Measurements from ENCODE around the gene GKN1. TPM values are rescaled to one million over a fixed set of nuclear protein-coding genes. Genes with fewer than 3 reads are reported as not detected.
A peak's percentile ranks its signal among the peaks of the same experiment; 100 is the strongest.

The GKN1 gene
- total RNA-seq, 2 experiments from 2014 or later = not detected

GRCh38 chr2:69021727-69022126 is 47.3 kb downstream of the GKN1 start:
- H3K4me1 Mint-ChIP-seq = no peaks in the 10 kb centered on the region
- no peaks in the 10 kb centered on the region for H3K9me3 Mint-ChIP-seq (ENCODE audit: low read depth)
- H3K4me3 Mint-ChIP-seq = no peak overlapping the region
- H3K36me3 Mint-ChIP-seq (ENCODE audit: low read depth) = no peaks in the 10 kb centered on the region
- ChIA-PET POLR2A (no interaction called here), CTCF (interaction anchor here (0.7 to 1.2 kb wide), 2 partner anchors 10 to 23 kb away, joined by 3 to 4 read pairs; no protein-coding TSS in a partner anchor)
- ATAC-seq (no peak), DNase-seq (no peak)
- H3K27ac Mint-ChIP-seq = no peak overlapping the region
- intact Hi-C loops (cut with DNase I, micrococcal nuclease) = no loop called here
- peaks cover 32% of the 10 kb centered on the region for H3K27me3 Mint-ChIP-seq

GRCh38 chr2:69022548-69022947 is 48.1 kb downstream of the GKN1 start:
- no peak for ATAC-seq
- Mint-ChIP-seq H3K4me3 (no peak overlapping the region), H3K9me3 (ENCODE audit: low read depth) (no peaks in the 10 kb centered on the region), H3K36me3 (ENCODE audit: low read depth) (no peaks in the 10 kb centered on the region), H3K4me1 (no peaks in the 10 kb centered on the region), H3K27me3 (peaks cover 32% of the 10 kb centered on the region), H3K27ac (no peak overlapping the region)
- intact Hi-C loops (cut with DNase I, micrococcal nuclease) = no loop called here
- no peak for DNase-seq
- POLR2A ChIA-PET = no interaction called here
- CTCF ChIA-PET = interaction anchor here (1.0 kb wide), 1 partner anchor 284 kb away, joined by 3 read pairs; no protein-coding TSS in a partner anchor

GRCh38 chr2:69023236-69023635 is 48.8 kb downstream of the GKN1 start:
- H3K4me3 Mint-ChIP-seq = no peak overlapping the region
- no peak overlapping the region for H3K27ac Mint-ChIP-seq
- no peaks in the 10 kb centered on the region for H3K4me1 Mint-ChIP-seq
- H3K27me3 Mint-ChIP-seq = peaks cover 25% of the 10 kb centered on the region
- no peaks in the 10 kb centered on the region for H3K36me3 Mint-ChIP-seq (ENCODE audit: low read depth)
- intact Hi-C loops (cut with DNase I, micrococcal nuclease) = no loop called here
- no peak for ATAC-seq
- CTCF ChIA-PET = interaction anchor here (1.0 kb wide), 1 partner anchor 283 kb away, joined by 3 read pairs; no protein-coding TSS in a partner anchor
- H3K9me3 Mint-ChIP-seq (ENCODE audit: low read depth) = no peaks in the 10 kb centered on the region
- DNase-seq = no peak
- POLR2A ChIA-PET = no interaction called here

GRCh38 chr2:69026026-69026425 is 51.6 kb downstream of the GKN1 start:
- Mint-ChIP-seq H3K9me3 (ENCODE audit: low read depth) (no peaks in the 10 kb centered on the region), H3K36me3 (ENCODE audit: low read depth) (no peaks in the 10 kb centered on the region)
- peak; percentile 55 for ATAC-seq

GRCh38 chr2:69026691-69027459 is 52.4 kb downstream of the GKN1 start:
- no peak overlapping the region for H3K4me3 Mint-ChIP-seq
- H3K27me3 Mint-ChIP-seq = peaks cover 11% of the 10 kb centered on the region
- ChIA-PET POLR2A (no interaction called here), CTCF (interaction anchor here (0.5 to 2.7 kb wide), 8 partner anchors 8 to 280 kb away, joined by 3 to 18 read pairs (median 3); no protein-coding TSS in a partner anchor)
- DNase-seq (no peak), ATAC-seq (no peak)
- no peak overlapping the region for H3K27ac Mint-ChIP-seq
- no peaks in the 10 kb centered on the region for H3K4me1 Mint-ChIP-seq
- no peaks in the 10 kb centered on the region for H3K9me3 Mint-ChIP-seq (ENCODE audit: low read depth)
- no peaks in the 10 kb centered on the region for H3K36me3 Mint-ChIP-seq (ENCODE audit: low read depth)
- intact Hi-C loops (cut with DNase I, micrococcal nuclease) = loop anchor here (1.0 kb wide), 1 partner anchor 280 kb away; no protein-coding TSS in a partner anchor

More at GRCh38 chr2:69026026-69026425, 51.6 kb downstream of the GKN1 start:
- CTCF ChIA-PET = interaction anchor here (0.5 to 2.7 kb wide), 8 partner anchors 9 to 281 kb away, joined by 3 to 18 read pairs (median 3); no protein-coding TSS in a partner anchor
- POLR2A ChIA-PET = no interaction called here
- peak; percentile 63 for DNase-seq
- Mint-ChIP-seq H3K27me3 (peaks cover 12% of the 10 kb centered on the region), H3K4me1 (no peaks in the 10 kb centered on the region), H3K27ac (no peak overlapping the region), H3K4me3 (no peak overlapping the region)
- intact Hi-C loops (cut with DNase I, micrococcal nuclease) = loop anchor here (1.0 kb wide), 1 partner anchor 281 kb away; no protein-coding TSS in a partner anchor

Other genes with a start within 250 kb of the GKN1 start
- gene ARHGAP25, start 239.8 kb upstream of the GKN1 start, total RNA-seq = 10 to 100 TPM; 57.9 to 73.2 TPM
- gene BMP10, start 103.2 kb upstream of the GKN1 start, total RNA-seq = not detected
- not detected for gene GKN2, start 21.7 kb upstream of the GKN1 start, total RNA-seq
- gene ANTXR1, start 38.5 kb downstream of the GKN1 start, total RNA-seq = under 1 TPM in 1 of 2 experiments, not detected in 1; 0.32 TPM